ENCODE data around the gene NGFR. TPM values are rescaled to one million over a fixed set of nuclear protein-coding genes. Genes with fewer than 3 reads are reported as not detected.

Gene NGFR
- total and polyA plus RNA-seq, 2 experiments from 2014 or later, result 0.43 to 0.81 TPM

GRCh38 chr17:49516180-49516579 lies 21.1 kb downstream of the NGFR start:
- Histone ChIP-seq H3F3A (ENCODE audit: insufficient read depth) (peaks cover 15% of the 10 kb centered on the region; the same call in 1 of the 2 replicates), H2AFZ (no peak overlapping the region; the same call in 1 of the 2 replicates), H3K9ac (peak overlapping the region; percentile 77; the same call in 1 of the 2 replicates), H4K20me1 (ENCODE audit: insufficient read depth) (no peaks in the 10 kb centered on the region), H3K4me3 (no peak overlapping the region), H3K4me1 (ENCODE audit: insufficient read depth) (peaks cover 14% of the 10 kb centered on the region), H3K9me2 (ENCODE audit: insufficient read depth) (no peaks in the 10 kb centered on the region), H3K4me2 (ENCODE audit: unreplicated experiment) (no peak overlapping the region), H3K27ac (no peak overlapping the region), H3K36me3 (ENCODE audit: low read depth) (no peaks in the 10 kb centered on the region), H3K9me3 (ENCODE audit: low read depth) (no peaks in the 10 kb centered on the region), H3K79me2 (ENCODE audit: insufficient read depth) (no peaks in the 10 kb centered on the region), H3K27me3 (replicated peaks; ENCODE audit: insufficient read depth) (no peaks in the 10 kb centered on the region)
- TF ChIP-seq EZH2phosphoT487 (IDR thresholded peaks at IDR 0.05; ENCODE audit: insufficient read depth, low read depth) (no peak), EZH2 (IDR thresholded peaks at IDR 0.05; ENCODE audit: insufficient read depth, poor library complexity, severe bottlenecking) (no peak)
- DNase-seq, result peak; percentile 39
- WGBS, 2 experiments (ENCODE audit: low coverage in 1 of 2, low lambda C conversion rate in 2 of 2, missing lambda C conversion rate in 2 of 2), result 71% methylated on average over 5 of the region's 5 CpGs
- in situ Hi-C loops (cut with MboI), result no loop called here

- Histone ChIP-seq H3F3A (ENCODE audit: insufficient read depth) (peaks cover 15% of the 10 kb centered on the region; the same call in 1 of the 2 replicates), H3K4me1 (ENCODE audit: insufficient read depth) (peaks cover 14% of the 10 kb centered on the region), H3K9me2 (ENCODE audit: insufficient read depth) (no peaks in the 10 kb centered on the region), H3K36me3 (ENCODE audit: low read depth) (no peaks in the 10 kb centered on the region), H4K20me1 (ENCODE audit: insufficient read depth) (no peaks in the 10 kb centered on the region), H3K27ac (no peak overlapping the region), H3K4me2 (ENCODE audit: unreplicated experiment) (no peak overlapping the region), H2AFZ (no peak overlapping the region), H3K27me3 (replicated peaks; ENCODE audit: insufficient read depth) (no peaks in the 10 kb centered on the region), H3K9ac (no peak overlapping the region), H3K79me2 (ENCODE audit: insufficient read depth) (no peaks in the 10 kb centered on the region), H3K4me3 (no peak overlapping the region), H3K9me3 (ENCODE audit: low read depth) (no peaks in the 10 kb centered on the region)
- in situ Hi-C loops (cut with MboI), result no loop called here
- DNase-seq, result no peak
- TF ChIP-seq EZH2phosphoT487 (IDR thresholded peaks at IDR 0.05; ENCODE audit: insufficient read depth, low read depth) (no peak), EZH2 (IDR thresholded peaks at IDR 0.05; ENCODE audit: insufficient read depth, poor library complexity, severe bottlenecking) (no peak)
- WGBS, 2 experiments (ENCODE audit: low coverage in 1 of 2, low lambda C conversion rate in 2 of 2, missing lambda C conversion rate in 2 of 2), result 67 to 73% methylated on average over 6 of the region's 6 CpGs
Measured at GRCh38 chr17:49518346-49519078, 23.4 kb downstream of the NGFR start.

- H3K9me2 ChIP-seq (ENCODE audit: insufficient read depth), result no peaks in the 10 kb centered on the region
- H3K4me2 ChIP-seq (ENCODE audit: unreplicated experiment), result no peak overlapping the region
- H3K9me3 ChIP-seq (ENCODE audit: low read depth), result no peaks in the 10 kb centered on the region
- no peak overlapping the region for H2AFZ ChIP-seq
- no peak overlapping the region for H3K27ac ChIP-seq
- no peak for TF ChIP-seq EZH2 (IDR thresholded peaks at IDR 0.05; ENCODE audit: insufficient read depth, poor library complexity, severe bottlenecking)
- TF ChIP-seq EZH2phosphoT487 (IDR thresholded peaks at IDR 0.05; ENCODE audit: insufficient read depth, low read depth), result no peak
- in situ Hi-C loops (cut with MboI), result no loop called here
- 9 to 13% methylated on average over 6 to 7 of the region's 7 CpGs for WGBS, 2 experiments (ENCODE audit: low coverage in 1 of 2, low lambda C conversion rate in 2 of 2, missing lambda C conversion rate in 2 of 2)
- no peaks in the 10 kb centered on the region for H3K27me3 ChIP-seq (replicated peaks; ENCODE audit: insufficient read depth)
- peaks cover 12% of the 10 kb centered on the region for H3K4me1 ChIP-seq (ENCODE audit: insufficient read depth)
- H3K36me3 ChIP-seq (ENCODE audit: low read depth), result no peaks in the 10 kb centered on the region
- no peak overlapping the region for H3K9ac ChIP-seq
- H3F3A ChIP-seq (ENCODE audit: insufficient read depth), result peaks cover 11% of the 10 kb centered on the region; the same call in 1 of the 2 replicates
- no peaks in the 10 kb centered on the region for H3K79me2 ChIP-seq (ENCODE audit: insufficient read depth)
- H4K20me1 ChIP-seq (ENCODE audit: insufficient read depth), result no peaks in the 10 kb centered on the region
- H3K4me3 ChIP-seq, result no peak overlapping the region
- DNase-seq, result no peak
Measured at GRCh38 chr17:49519781-49520180, 24.7 kb downstream of the NGFR start.

GRCh38 chr17:49520386-49521087 lies 25.4 kb downstream of the NGFR start:
- Histone ChIP-seq H3K36me3 (ENCODE audit: low read depth) (no peaks in the 10 kb centered on the region), H3K27me3 (replicated peaks; ENCODE audit: insufficient read depth) (no peaks in the 10 kb centered on the region), H3K4me2 (ENCODE audit: unreplicated experiment) (no peak overlapping the region), H3K9ac (no peak overlapping the region), H4K20me1 (ENCODE audit: insufficient read depth) (no peaks in the 10 kb centered on the region), H3K27ac (no peak overlapping the region), H2AFZ (no peak overlapping the region), H3F3A (ENCODE audit: insufficient read depth) (peaks cover 7% of the 10 kb centered on the region; the same call in 1 of the 2 replicates), H3K4me3 (no peak overlapping the region), H3K4me1 (ENCODE audit: insufficient read depth) (peaks cover 5% of the 10 kb centered on the region), H3K79me2 (ENCODE audit: insufficient read depth) (no peaks in the 10 kb centered on the region), H3K9me3 (ENCODE audit: low read depth) (no peaks in the 10 kb centered on the region), H3K9me2 (ENCODE audit: insufficient read depth) (no peaks in the 10 kb centered on the region)
- no peak for TF ChIP-seq EZH2phosphoT487 (IDR thresholded peaks at IDR 0.05; ENCODE audit: insufficient read depth, low read depth)
- TF ChIP-seq EZH2 (IDR thresholded peaks at IDR 0.05; ENCODE audit: insufficient read depth, poor library complexity, severe bottlenecking), result no peak
- in situ Hi-C loops (cut with MboI), result no loop called here
- 76 to 78% methylated on average over 10 of the region's 10 CpGs for WGBS, 2 experiments (ENCODE audit: low coverage in 1 of 2, low lambda C conversion rate in 2 of 2, missing lambda C conversion rate in 2 of 2)
- DNase-seq, result no peak
